Body of pancreas (tissue), 4 donors: ENCODE results near the gene SPRYD3. TPM values are rescaled to one million over a fixed set of nuclear protein-coding genes. Genes with fewer than 3 reads are reported as not detected.
"Not testable (repeated sequence)": the region's sequence is repeated elsewhere in the genome, so short reads cannot be mapped to it uniquely, and the experiment has no call there.

Experiments used
- ATAC-seq: fragments of 150-250 bp; one replicate; pipeline ENCODE4 v1.9.1; 2016
- DNase-seq, 4 donors: peaks; one replicate each; pipeline ENCODE4 v3.0.0-alpha.2; 2019
- H3K27ac ChIP-seq, 4 donors: fragments of 200-600 bp; sonication (generic); 1 replicate in 3 of 4; 2 replicates in 1 of 4; pipeline versions ENCODE4 v1.5.1 to v1.6.1; 2016 to 2019; ENCODE audit warnings: mild to moderate bottlenecking in 1 of 4, mixed read lengths in 1 of 4, moderate library complexity in 1 of 4
- H3K27me3 ChIP-seq, 2 donors: fragments of 200-600 bp; sonication (generic); one replicate each; pipeline ENCODE4 v1.6.0; 2016; ENCODE audit warnings: mild to moderate bottlenecking in 1 of 2
- H3K36me3 ChIP-seq, 2 donors: fragments of 200-600 bp; sonication (generic); replicated peaks in 1 of 2; 2 replicates each; pipeline ENCODE4 v1.5.1; 2016; ENCODE audit warnings: low read depth in 2 of 2; ENCODE audit not compliant: insufficient read depth in 1 of 2
- H3K4me1 ChIP-seq: fragments of 200-600 bp; sonication (generic); one replicate; pipeline ENCODE4 v1.6.0; 2016
- H3K4me3 ChIP-seq, 2 donors: fragments of 200-600 bp; sonication (generic); 1 replicate in 1 of 2; 2 replicates in 1 of 2; pipeline ENCODE4 v1.5.1; 2016 to 2019
- H3K9me3 ChIP-seq, 3 donors: fragments of 200-600 bp; sonication (generic); 1 replicate in 2 of 3; 2 replicates in 1 of 3; pipeline ENCODE4 v1.5.1; 2016
- CTCF ChIP-seq, 7 experiments: fragments of 450-650 bp in 4 of 7; fragments of 200-600 bp in 3 of 7; sonication (generic) in 3 of 7; IDR thresholded peaks; one replicate each; pipeline ENCODE4 v1.5.1; 2016 to 2019; ENCODE audit warnings: antibody characterized with exemption in 7 of 7
- POLR2A ChIP-seq, 3 donors: fragments of 450-650 bp; IDR thresholded peaks; one replicate each; pipeline ENCODE4 v1.6.1; 2016; ENCODE audit warnings: antibody characterized with exemption in 3 of 3, mild to moderate bottlenecking in 2 of 3
- WGBS, 2 donors: methylation state at CpG; one replicate each; pipeline ENCODE4 v1.1.5; 2017; 5-methylcytosine and 5-hydroxymethylcytosine counted together
- intact Hi-C: fragments of 100-400 bp; cut with DNase I; formaldehyde crosslinking; loops from one replicate; pipeline ENCODE4 v1.15.1; 2023
- microRNA-seq, 2 donors: library from miRNA; unstranded; fragments of <30 nt; microRNA quantifications; one replicate each; pipeline ENCODE4, GENCODE V29; 2016; ENCODE audit warnings: borderline number of aligned reads in 2 of 2, borderline replicate concordance in 2 of 2
- small RNA-seq: library from RNA; depleted of rRNA; stranded (forward); fragments of <200 nt; gene quantifications from one replicate; pipeline ENCODE3, GENCODE V24; 2016
- total RNA-seq, 2 donors: library from RNA; depleted of rRNA; stranded (reverse); fragments of >200 nt; gene quantifications; one replicate each; pipeline ENCODE4 v1.1.0, GENCODE V29; 2016

Gene SPRYD3
- total RNA-seq, 2 donors from 2014 or later, result 35.3 to 59.3 TPM

- DNase-seq (no peak), ATAC-seq (no peak)
- no peaks in the 10 kb centered on the region for H3K4me1 ChIP-seq
- TF ChIP-seq CTCF (IDR thresholded peaks at IDR 0.05) (no peak), POLR2A (IDR thresholded peaks at IDR 0.05) (no peak)
- H3K36me3 ChIP-seq, result peaks cover 6 to 56% of the 10 kb centered on the region in 2 donors
- intact Hi-C loops, result no loop called here
- no peaks in the 10 kb centered on the region for H3K27me3 ChIP-seq
- 79 to 98% methylated on average over 3 of the region's 3 CpGs for WGBS, 2 donors
- no peaks in the 10 kb centered on the region for H3K9me3 ChIP-seq
- no peak overlapping the region for H3K27ac ChIP-seq
- no peak overlapping the region for H3K4me3 ChIP-seq
Measured at GRCh38 chr12:53031616-53032015, 47.6 kb downstream of the SPRYD3 start.

- DNase-seq, H3K4me1 ChIP-seq, H3K4me3 ChIP-seq, ATAC-seq, H3K27me3 ChIP-seq, H3K9me3 ChIP-seq, H3K27ac ChIP-seq, intact Hi-C loops: not testable (repeated sequence)
- peaks cover 5 to 64% of the 10 kb centered on the region in 2 donors for H3K36me3 ChIP-seq
- 89 to 90% methylated on average over 13 of the region's 13 CpGs for WGBS, 2 donors
Measured at GRCh38 chr12:53027014-53027413, 52.2 kb downstream of the SPRYD3 start.

- no peak for DNase-seq
- no peak for ATAC-seq
- peaks cover 8 to 67% of the 10 kb centered on the region in 2 donors for H3K36me3 ChIP-seq
- H3K9me3 ChIP-seq, result no peaks in the 10 kb centered on the region
- 75% methylated on average over 3 of the region's 3 CpGs for WGBS, 2 donors
- H3K4me3 ChIP-seq, result no peak overlapping the region
- no peaks in the 10 kb centered on the region for H3K27me3 ChIP-seq
- TF ChIP-seq POLR2A (IDR thresholded peaks at IDR 0.05) (no peak), CTCF (IDR thresholded peaks at IDR 0.05) (no peak)
- H3K4me1 ChIP-seq, result no peaks in the 10 kb centered on the region
- intact Hi-C loops, result no loop called here
- H3K27ac ChIP-seq, result no peak overlapping the region
Measured at GRCh38 chr12:53025250-53025649, 53.9 kb downstream of the SPRYD3 start.

GRCh38 chr12:53014709-53015108, 64.5 kb downstream of the SPRYD3 start:
- Histone ChIP-seq H3K9me3 (no peaks in the 10 kb centered on the region), H3K27ac (no peak overlapping the region), H3K36me3 (peaks cover 11 to 14% of the 10 kb centered on the region in 2 donors), H3K4me1 (peaks cover 33% of the 10 kb centered on the region), H3K27me3 (no peaks in the 10 kb centered on the region), H3K4me3 (no peak overlapping the region)
- WGBS, 2 donors, result 75 to 95% methylated on average over 2 of the region's 2 CpGs
- DNase-seq (no peak), ATAC-seq (no peak)
- intact Hi-C loops, result no loop called here
- TF ChIP-seq POLR2A (IDR thresholded peaks at IDR 0.05) (no peak), CTCF (IDR thresholded peaks at IDR 0.05) (no peak)

Small RNA genes within 50 kb of the gene (microRNA-seq; reads per million reads assigned to microRNA genes)
- 0.45 to 1.4 reads per million in 2 donors for gene MIR6757

Small RNA genes within 50 kb of the gene (small RNA-seq; reads per million reads assigned to genes)
- not detected for gene MIR6757

Other genes with a start within 250 kb of the SPRYD3 start
- not detected for gene KRT79, start 245.1 kb downstream of the SPRYD3 start, total RNA-seq
- gene KRT78, start 230.4 kb downstream of the SPRYD3 start, total RNA-seq, result not detected
- 100 to 1,000 TPM; 394 to 455 TPM for gene KRT8, start 174.3 kb downstream of the SPRYD3 start, total RNA-seq
- 100 to 1,000 TPM; 542 to 573 TPM for gene KRT18, start 130.3 kb downstream of the SPRYD3 start, total RNA-seq
- 100 to 1,000 TPM; 326 to 389 TPM for gene EIF4B, start 72.9 kb downstream of the SPRYD3 start, total RNA-seq
- 100 to 1,000 TPM in 1 of 2 donors, 10 to 100 TPM in 1; 75.5 to 113 TPM for gene TNS2, start 29.3 kb downstream of the SPRYD3 start, total RNA-seq
- gene IGFBP6, start 18.3 kb upstream of the SPRYD3 start, total RNA-seq, result 100 to 1,000 TPM; 154 to 204 TPM
- not detected for gene SOAT2, start 24.1 kb upstream of the SPRYD3 start, total RNA-seq
- 10 to 100 TPM; 10.1 to 21.4 TPM for gene ZNF740, start 101.3 kb upstream of the SPRYD3 start, total RNA-seq
- gene CSAD, start 101.5 kb upstream of the SPRYD3 start, total RNA-seq, result 10 to 100 TPM; 31.4 to 64.3 TPM
- 1 to 10 TPM; 2.3 to 4.9 TPM for gene ITGB7, start 127.9 kb upstream of the SPRYD3 start, total RNA-seq
- gene RARG, start 152.8 kb upstream of the SPRYD3 start, total RNA-seq, result 10 to 100 TPM in 1 of 2 donors, 1 to 10 TPM in 1; 9.2 to 11.7 TPM
- not detected for gene ESPL1, start 188.9 kb upstream of the SPRYD3 start, total RNA-seq
- gene PFDN5, start 216.2 kb upstream of the SPRYD3 start, total RNA-seq, result 100 to 1,000 TPM; 337 to 403 TPM
- gene MYG1, start 220.3 kb upstream of the SPRYD3 start, total RNA-seq, result 10 to 100 TPM; 25.4 to 25.7 TPM
- 10 to 100 TPM; 40.0 to 53.7 TPM for gene AAAS, start 242.2 kb upstream of the SPRYD3 start, total RNA-seq